GM23338 (cell line): Measurements from ENCODE around the gene VENTX. TPM values are rescaled to one million over a fixed set of nuclear protein-coding genes. Genes with fewer than 3 reads are reported as not detected.
A peak's percentile ranks its signal among the peaks of the same experiment; 100 is the strongest.

Experiments
- ATAC-seq: fragments of 200-7000 bp; cut with Tn5 transposase; 3 replicates; pipeline ENCODE4 v1.9.1; 2020
- DNase-seq: peaks from one replicate; pipeline ENCODE4 v3.0.0-alpha.2; 2015; ENCODE audit warnings: low spot score
- H2AFZ ChIP-seq: fragments of 200-600 bp; sonication (generic); 2 replicates; pipeline ENCODE4 v1.8.0; 2016; ENCODE audit warnings: antibody characterized with exemption, mild to moderate bottlenecking, moderate library complexity
- H3F3A ChIP-seq: fragments of 200-600 bp; sonication (generic); replicated peaks from 2 replicates; pipeline ENCODE4 v1.8.0; 2017; ENCODE audit warnings: antibody characterized with exemption, mixed run types, low read depth
- H3K27ac ChIP-seq: fragments of 200-600 bp; sonication (generic); 2 replicates; pipeline ENCODE4 v1.6.1; 2016; ENCODE audit warnings: low read depth
- H3K27me3 ChIP-seq: fragments of 200-600 bp; sonication (generic); 2 replicates; pipeline ENCODE4 v1.8.0; 2016; ENCODE audit warnings: mild to moderate bottlenecking, mixed run types, moderate library complexity; ENCODE audit not compliant: insufficient read depth
- H3K36me3 ChIP-seq: fragments of 200-600 bp; sonication (generic); 2 replicates; pipeline ENCODE4 v1.8.0; 2016; ENCODE audit warnings: mild to moderate bottlenecking; ENCODE audit not compliant: insufficient read depth
- H3K4me1 ChIP-seq: fragments of 200-600 bp; sonication (generic); 2 replicates; pipeline ENCODE4 v1.8.0; 2016; ENCODE audit warnings: mild to moderate bottlenecking, moderate library complexity; ENCODE audit not compliant: insufficient read depth
- H3K4me2 ChIP-seq: fragments of 200-600 bp; sonication (generic); 2 replicates; pipeline ENCODE4 v1.7.1; 2017; ENCODE audit warnings: mixed run types
- H3K4me3 ChIP-seq: fragments of 200-600 bp; sonication (generic); 2 replicates; pipeline ENCODE4 v1.6.1; 2016; ENCODE audit warnings: mixed run types
- H3K79me2 ChIP-seq: fragments of 200-600 bp; sonication (generic); replicated peaks from 2 replicates; pipeline ENCODE4 v1.8.0; 2017; ENCODE audit warnings: mild to moderate bottlenecking; ENCODE audit not compliant: insufficient read depth
- H3K9me2 ChIP-seq: fragments of 200-600 bp; sonication (generic); 2 replicates; pipeline ENCODE4 v1.8.0; 2017; ENCODE audit not compliant: insufficient read depth
- H4K20me1 ChIP-seq: fragments of 200-600 bp; sonication (generic); replicated peaks from 2 replicates; pipeline ENCODE4 v1.8.0; 2017; ENCODE audit warnings: mild to moderate bottlenecking; ENCODE audit not compliant: insufficient read depth
- H3K27ac Mint-ChIP-seq: 2 replicates; pipeline ENCODE4 v1.8.0; 2020; ENCODE audit warnings: inconsistent platforms, mild to moderate bottlenecking, moderate library complexity, mixed read lengths
- H3K27me3 Mint-ChIP-seq: 3 replicates; pipeline ENCODE4 v1.8.0; 2022; ENCODE audit warnings: low read depth, mild to moderate bottlenecking, moderate library complexity, mixed read lengths, inconsistent platforms; ENCODE audit not compliant: insufficient read depth, poor library complexity
- H3K36me3 Mint-ChIP-seq: 3 replicates; pipeline ENCODE4 v1.8.0; 2021; ENCODE audit warnings: low read depth, mild to moderate bottlenecking, inconsistent platforms, moderate library complexity, mixed read lengths
- H3K4me1 Mint-ChIP-seq: 3 replicates; pipeline ENCODE4 v1.8.0; 2020; ENCODE audit warnings: mild to moderate bottlenecking, inconsistent platforms, mixed read lengths
- H3K4me3 Mint-ChIP-seq: 3 replicates; pipeline ENCODE4 v1.8.0; 2021; ENCODE audit warnings: moderate library complexity, mild to moderate bottlenecking, inconsistent platforms, mixed read lengths
- H3K9me3 Mint-ChIP-seq: 3 replicates; pipeline ENCODE4 v1.8.0; 2020; ENCODE audit warnings: moderate library complexity, mild to moderate bottlenecking, inconsistent platforms, mixed read lengths
- CTCF ChIP-seq, 2 experiments: fragments of 200-600 bp in 1 of 2; sonication (generic) in 1 of 2; conservative IDR thresholded peaks; 2 replicates each; pipeline versions ENCODE4 v1.5.1 to v1.6.1; 2016 to 2017; ENCODE audit warnings: antibody characterized with exemption in 2 of 2, low read depth in 2 of 2, mild to moderate bottlenecking in 2 of 2, moderate library complexity in 1 of 2
- ETS1 ChIP-seq: IDR thresholded peaks from 2 replicates; pipeline ENCODE4 v1.6.1; 2016; ENCODE audit warnings: antibody characterized with exemption
- NANOG ChIP-seq: IDR thresholded peaks from 2 replicates; pipeline ENCODE4 v1.6.1; 2016; ENCODE audit warnings: antibody characterized with exemption, borderline replicate concordance
- POLR2AphosphoS5 ChIP-seq: IDR thresholded peaks from 2 replicates; pipeline ENCODE4 v1.6.1; 2016; ENCODE audit warnings: antibody characterized with exemption, low read depth
- REST ChIP-seq: IDR thresholded peaks from one replicate; pipeline ENCODE4 v1.6.1; 2018; ENCODE audit warnings: antibody characterized with exemption; ENCODE audit not compliant: unreplicated experiment
- STAT1 ChIP-seq: IDR thresholded peaks from one replicate; pipeline ENCODE4 v1.6.1; 2016; ENCODE audit warnings: antibody characterized with exemption; ENCODE audit not compliant: unreplicated experiment
- polyA plus RNA-seq: library from polyadenylated mRNA; unstranded; fragments of >200 nt; fragmentation: Nextera tagmentation; extraction: Ambion mirVana; gene quantifications from 2 replicates; pipeline ENCODE4 v1.2.1, GENCODE V29; 2016
- total RNA-seq: library from RNA; depleted of rRNA; stranded (reverse); fragments of >200 nt; shearing (Covaris generic); gene quantifications from 2 replicates; pipeline ENCODE4 v1.2.3, GENCODE V29; 2014

The VENTX gene
- total and polyA plus RNA-seq, 2 experiments from 2014 or later = 4.8 to 8.1 TPM

GRCh38 chr10:133275684-133276092, 38.0 kb downstream of the VENTX start:
- H3K27me3 Mint-ChIP-seq = peaks cover 3% of the 10 kb centered on the region
- Histone ChIP-seq H3K27me3 (no peaks in the 10 kb centered on the region), H3K4me3 (no peak overlapping the region), H3K4me1 (no peaks in the 10 kb centered on the region), H2AFZ (no peak overlapping the region; the same call in 1 of the 2 replicates), H4K20me1 (no peaks in the 10 kb centered on the region), H3F3A (no peaks in the 10 kb centered on the region), H3K9me2 (no peaks in the 10 kb centered on the region), H3K4me2 (no peak overlapping the region), H3K36me3 (no peaks in the 10 kb centered on the region), H3K79me2 (no peaks in the 10 kb centered on the region), H3K27ac (no peak overlapping the region)
- peak; percentile 6; the same call in 2 of the 3 replicates for ATAC-seq
- peaks cover 4% of the 10 kb centered on the region; the same call in 2 of the 3 replicates for H3K4me1 Mint-ChIP-seq
- peak overlapping the region; percentile 57 for H3K4me3 Mint-ChIP-seq
- no peaks in the 10 kb centered on the region for H3K36me3 Mint-ChIP-seq
- TF ChIP-seq CTCF (conservative IDR thresholded peaks at IDR 0.05; ENCODE audit: low read depth in 2 of 2) (peak; percentile 25 to 33), REST (no peak)
- no peak for DNase-seq
- no peak overlapping the region for H3K27ac Mint-ChIP-seq
- no peaks in the 10 kb centered on the region for H3K9me3 Mint-ChIP-seq

- Histone ChIP-seq H3K4me3 (peak overlapping the region; percentile 61), H3K4me1 (no peaks in the 10 kb centered on the region), H3K36me3 (no peaks in the 10 kb centered on the region), H3K4me2 (peak overlapping the region; percentile 87), H3K9me2 (no peaks in the 10 kb centered on the region), H3K27ac (no peak overlapping the region), H3K79me2 (no peaks in the 10 kb centered on the region), H3F3A (no peaks in the 10 kb centered on the region), H4K20me1 (no peaks in the 10 kb centered on the region), H3K27me3 (no peaks in the 10 kb centered on the region), H2AFZ (peak overlapping the region; percentile 59; the same call in 1 of the 2 replicates)
- DNase-seq (no peak), ATAC-seq (peak; percentile 4)
- Mint-ChIP-seq H3K27ac (no peak overlapping the region), H3K27me3 (peaks cover 3% of the 10 kb centered on the region), H3K36me3 (no peaks in the 10 kb centered on the region), H3K4me1 (peaks cover 4% of the 10 kb centered on the region; the same call in 2 of the 3 replicates), H3K9me3 (no peaks in the 10 kb centered on the region), H3K4me3 (peak overlapping the region; percentile 57)
- no peak for TF ChIP-seq NANOG
- TF ChIP-seq STAT1 = no peak
- TF ChIP-seq POLR2AphosphoS5 = no peak
- no peak for TF ChIP-seq ETS1
These were observed 38.4 kb downstream of the VENTX start for GRCh38 chr10:133276100-133276434.
